Lower leg skin (tissue), 3 donors: Measurements from ENCODE around the gene CREG1.
A peak's percentile ranks its signal among the peaks of the same experiment; 100 is the strongest.

Experiments
- CTCF ChIP-seq, 3 donors: fragments of 450-650 bp; IDR thresholded peaks; one replicate each; pipeline ENCODE4 v1.5.1; 2016; ENCODE audit warnings: antibody characterized with exemption in 3 of 3, mild to moderate bottlenecking in 3 of 3, moderate library complexity in 2 of 3
- POLR2A ChIP-seq, 2 donors: fragments of 450-650 bp; IDR thresholded peaks; one replicate each; pipeline ENCODE4 v1.6.1; 2016 to 2017; ENCODE audit warnings: antibody characterized with exemption in 2 of 2, mild to moderate bottlenecking in 1 of 2, moderate library complexity in 1 of 2

DNA sequence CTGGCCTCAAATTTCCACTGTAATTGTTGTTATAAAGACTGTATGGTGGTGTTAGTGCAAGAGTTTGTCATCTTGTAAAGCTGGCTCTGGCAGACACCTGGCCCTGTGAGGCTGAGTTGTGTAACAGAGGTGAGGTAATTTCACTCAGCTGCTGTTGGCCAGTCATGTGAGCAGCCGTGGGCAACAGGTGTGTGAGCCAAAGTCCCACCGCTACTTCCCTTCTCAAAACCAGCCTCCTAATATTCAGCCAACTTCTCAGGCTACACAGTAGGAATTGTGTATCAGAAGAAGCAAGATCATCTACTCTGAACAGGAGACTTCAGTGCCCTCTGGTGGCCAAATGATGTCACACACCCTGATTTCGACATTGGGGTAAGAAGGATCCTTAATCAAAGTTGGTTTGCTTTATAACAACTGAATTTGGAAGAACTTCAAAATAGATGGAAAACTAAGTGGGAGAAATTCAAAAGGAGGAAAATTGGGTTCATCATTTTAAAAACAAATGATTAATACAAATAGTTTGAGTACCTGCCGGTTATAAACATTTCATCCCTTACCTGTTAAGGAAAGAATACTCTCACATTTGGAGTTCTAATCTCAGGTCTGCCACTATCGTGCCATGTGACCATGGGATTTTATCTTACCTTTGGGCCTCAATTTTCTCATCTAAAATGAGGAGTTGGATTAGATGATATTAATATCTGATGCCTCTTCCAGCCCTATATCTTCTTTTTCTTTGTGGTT, 2.6 kb upstream of the CREG1 start:
- TF ChIP-seq CTCF (IDR thresholded peaks at IDR 0.05) (peak in 1 of 3 donors; percentile 61), POLR2A (IDR thresholded peaks at IDR 0.05) (no peak)
